ENCODE data around the gene ASXL2. TPM values are rescaled to one million over a fixed set of nuclear protein-coding genes. Genes with fewer than 3 reads are reported as not detected.

ASXL2 gene
- polyA plus RNA-seq, 2 donors = 1.9 to 2.7 TPM

GRCh38 chr2:25814681-25815080 is 63.6 kb downstream of the ASXL2 start:
- no peak overlapping the region for H3K27ac ChIP-seq (ENCODE audit: low read depth in 2 of 2, low read length in 1 of 2)
- WGBS, 2 donors = 64 to 69% methylated on average over 1 of the region's 1 CpG

GRCh38 chr2:25810428-25810827 is 67.9 kb downstream of the ASXL2 start:
- Histone ChIP-seq H3K4me3 (ENCODE audit: low read depth in 1 of 2, low read length in 2 of 2) (no peak overlapping the region), H3K27ac (ENCODE audit: low read depth in 2 of 2, low read length in 1 of 2) (no peak overlapping the region), H3K27me3 (ENCODE audit: control insufficient read depth in 1 of 2, insufficient read depth in 2 of 2, low read length in 2 of 2) (no peaks in the 10 kb centered on the region), H3K4me1 (ENCODE audit: control insufficient read depth in 2 of 2, insufficient read depth in 2 of 2, low read length in 1 of 2) (no peaks in the 10 kb centered on the region), H3K9me3 (ENCODE audit: control insufficient read depth in 2 of 2, insufficient read depth in 1 of 2, low read depth in 1 of 2, low read length in 1 of 2) (no peaks in the 10 kb centered on the region), H3K36me3 (ENCODE audit: control insufficient read depth in 2 of 2, insufficient read depth in 2 of 2, low read length in 1 of 2) (peaks cover 2 to 5% of the 10 kb centered on the region in 2 donors)
- WGBS, 2 donors = 97 to 98% methylated on average over 5 of the region's 5 CpGs

More at GRCh38 chr2:25814681-25815080, 63.6 kb downstream of the ASXL2 start:
- no peak overlapping the region for H3K4me3 ChIP-seq (ENCODE audit: low read depth in 1 of 2, low read length in 2 of 2)
- peaks cover 0 to 3% of the 10 kb centered on the region in 2 donors for H3K36me3 ChIP-seq (ENCODE audit: control insufficient read depth in 2 of 2, insufficient read depth in 2 of 2, low read length in 1 of 2)
- H3K4me1 ChIP-seq (ENCODE audit: control insufficient read depth in 2 of 2, insufficient read depth in 2 of 2, low read length in 1 of 2) = no peaks in the 10 kb centered on the region
- H3K9me3 ChIP-seq (ENCODE audit: control insufficient read depth in 2 of 2, insufficient read depth in 1 of 2, low read depth in 1 of 2, low read length in 1 of 2) = no peaks in the 10 kb centered on the region
- H3K27me3 ChIP-seq (ENCODE audit: control insufficient read depth in 1 of 2, insufficient read depth in 2 of 2, low read length in 2 of 2) = no peaks in the 10 kb centered on the region

- Histone ChIP-seq H3K27ac (ENCODE audit: low read depth in 2 of 2, low read length in 1 of 2) (no peak overlapping the region), H3K36me3 (ENCODE audit: control insufficient read depth in 2 of 2, insufficient read depth in 2 of 2, low read length in 1 of 2) (peaks cover 2 to 5% of the 10 kb centered on the region in 2 donors), H3K9me3 (ENCODE audit: control insufficient read depth in 2 of 2, insufficient read depth in 1 of 2, low read depth in 1 of 2, low read length in 1 of 2) (no peaks in the 10 kb centered on the region), H3K27me3 (ENCODE audit: control insufficient read depth in 1 of 2, insufficient read depth in 2 of 2, low read length in 2 of 2) (no peaks in the 10 kb centered on the region), H3K4me3 (ENCODE audit: low read depth in 1 of 2, low read length in 2 of 2) (no peak overlapping the region), H3K4me1 (ENCODE audit: control insufficient read depth in 2 of 2, insufficient read depth in 2 of 2, low read length in 1 of 2) (no peaks in the 10 kb centered on the region)
- WGBS, 2 donors = 89 to 97% methylated on average over 3 of the region's 3 CpGs
These were observed 68.6 kb downstream of the ASXL2 start for GRCh38 chr2:25809646-25810045.

DNA sequence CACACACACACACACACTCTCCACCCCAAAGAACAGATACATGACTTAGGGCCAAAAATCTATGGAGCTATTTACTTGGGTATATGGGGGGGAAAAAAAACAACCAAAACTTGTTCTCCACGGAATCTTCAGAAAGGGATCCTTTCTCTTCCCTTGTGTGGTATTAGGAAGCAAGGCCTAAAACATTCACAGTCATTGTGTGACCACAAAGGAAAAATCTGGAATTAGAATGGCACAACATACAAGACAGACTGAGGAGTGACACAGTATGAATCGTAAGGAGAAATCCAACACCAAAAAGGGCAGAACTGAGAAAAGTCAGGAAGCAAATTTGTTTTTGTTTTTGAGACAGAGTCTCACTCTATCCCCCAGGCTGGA is 70.3 kb downstream of the ASXL2 start:
- WGBS, 2 donors = 82 to 85% methylated on average over 2 of the region's 2 CpGs

GRCh38 chr2:25806941-25807340 is 71.3 kb downstream of the ASXL2 start:
- 88 to 91% methylated on average over 1 of the region's 1 CpG for WGBS, 2 donors
- Histone ChIP-seq H3K27me3 (ENCODE audit: control insufficient read depth in 1 of 2, insufficient read depth in 2 of 2, low read length in 2 of 2) (no peaks in the 10 kb centered on the region), H3K27ac (ENCODE audit: low read depth in 2 of 2, low read length in 1 of 2) (no peak overlapping the region), H3K36me3 (ENCODE audit: control insufficient read depth in 2 of 2, insufficient read depth in 2 of 2, low read length in 1 of 2) (peaks cover 2 to 8% of the 10 kb centered on the region in 2 donors), H3K4me3 (ENCODE audit: low read depth in 1 of 2, low read length in 2 of 2) (no peak overlapping the region), H3K4me1 (ENCODE audit: control insufficient read depth in 2 of 2, insufficient read depth in 2 of 2, low read length in 1 of 2) (no peaks in the 10 kb centered on the region), H3K9me3 (ENCODE audit: control insufficient read depth in 2 of 2, insufficient read depth in 1 of 2, low read depth in 1 of 2, low read length in 1 of 2) (no peaks in the 10 kb centered on the region)

More for the DNA sequence above, 70.3 kb downstream of the ASXL2 start:
- H3K9me3 ChIP-seq (ENCODE audit: control insufficient read depth in 2 of 2, insufficient read depth in 1 of 2, low read depth in 1 of 2, low read length in 1 of 2) = no peaks in the 10 kb centered on the region
- H3K4me1 ChIP-seq (ENCODE audit: control insufficient read depth in 2 of 2, insufficient read depth in 2 of 2, low read length in 1 of 2) = no peaks in the 10 kb centered on the region
- H3K4me3 ChIP-seq (ENCODE audit: low read depth in 1 of 2, low read length in 2 of 2) = no peak overlapping the region
- peaks cover 2 to 8% of the 10 kb centered on the region in 2 donors for H3K36me3 ChIP-seq (ENCODE audit: control insufficient read depth in 2 of 2, insufficient read depth in 2 of 2, low read length in 1 of 2)
- H3K27ac ChIP-seq (ENCODE audit: low read depth in 2 of 2, low read length in 1 of 2) = no peak overlapping the region
- no peaks in the 10 kb centered on the region for H3K27me3 ChIP-seq (ENCODE audit: control insufficient read depth in 1 of 2, insufficient read depth in 2 of 2, low read length in 2 of 2)

GRCh38 chr2:25805987-25806386 is 72.3 kb downstream of the ASXL2 start:
- H3K36me3 ChIP-seq (ENCODE audit: control insufficient read depth in 2 of 2, insufficient read depth in 2 of 2, low read length in 1 of 2) = peaks cover 2 to 8% of the 10 kb centered on the region in 2 donors
- H3K4me3 ChIP-seq (ENCODE audit: low read depth in 1 of 2, low read length in 2 of 2) = no peak overlapping the region
- H3K27me3 ChIP-seq (ENCODE audit: control insufficient read depth in 1 of 2, insufficient read depth in 2 of 2, low read length in 2 of 2) = no peaks in the 10 kb centered on the region
- H3K9me3 ChIP-seq (ENCODE audit: control insufficient read depth in 2 of 2, insufficient read depth in 1 of 2, low read depth in 1 of 2, low read length in 1 of 2) = no peaks in the 10 kb centered on the region
- no peaks in the 10 kb centered on the region for H3K4me1 ChIP-seq (ENCODE audit: control insufficient read depth in 2 of 2, insufficient read depth in 2 of 2, low read length in 1 of 2)
- WGBS, 2 donors = 77 to 88% methylated on average over 2 of the region's 2 CpGs
- H3K27ac ChIP-seq (ENCODE audit: low read depth in 2 of 2, low read length in 1 of 2) = no peak overlapping the region

DNA sequence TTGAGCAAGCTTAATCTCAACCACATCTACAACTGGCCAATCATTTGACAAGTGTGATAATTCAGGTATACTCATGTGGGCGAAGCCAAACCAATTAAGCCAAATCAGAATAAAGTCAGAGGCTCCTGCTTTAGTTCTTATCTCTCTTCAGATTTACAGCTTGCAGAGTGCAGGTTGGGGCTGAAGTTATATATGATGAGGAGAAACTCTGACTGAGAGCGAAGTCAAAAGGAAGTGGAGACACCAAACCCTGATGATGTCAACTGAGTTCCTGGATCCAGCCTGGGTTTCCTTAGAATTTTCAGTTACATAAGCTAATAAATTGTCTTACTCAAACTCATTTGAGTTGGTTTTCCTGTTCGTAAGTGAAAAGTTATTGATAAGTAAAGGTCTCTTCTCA is 73.9 kb downstream of the ASXL2 start:
- no peaks in the 10 kb centered on the region for H3K27me3 ChIP-seq (ENCODE audit: control insufficient read depth in 1 of 2, insufficient read depth in 2 of 2, low read length in 2 of 2)
- 94 to 95% methylated on average over 3 of the region's 3 CpGs for WGBS, 2 donors
- peaks cover 2 to 3% of the 10 kb centered on the region in 2 donors for H3K36me3 ChIP-seq (ENCODE audit: control insufficient read depth in 2 of 2, insufficient read depth in 2 of 2, low read length in 1 of 2)
- no peak overlapping the region for H3K4me3 ChIP-seq (ENCODE audit: low read depth in 1 of 2, low read length in 2 of 2)
- H3K9me3 ChIP-seq (ENCODE audit: control insufficient read depth in 2 of 2, insufficient read depth in 1 of 2, low read depth in 1 of 2, low read length in 1 of 2) = no peaks in the 10 kb centered on the region
- no peak overlapping the region for H3K27ac ChIP-seq (ENCODE audit: low read depth in 2 of 2, low read length in 1 of 2)
- no peaks in the 10 kb centered on the region for H3K4me1 ChIP-seq (ENCODE audit: control insufficient read depth in 2 of 2, insufficient read depth in 2 of 2, low read length in 1 of 2)

GRCh38 chr2:25799301-25799700 is 79.0 kb downstream of the ASXL2 start:
- no peaks in the 10 kb centered on the region for H3K4me1 ChIP-seq (ENCODE audit: control insufficient read depth in 2 of 2, insufficient read depth in 2 of 2, low read length in 1 of 2)
- H3K27ac ChIP-seq (ENCODE audit: low read depth in 2 of 2, low read length in 1 of 2) = no peak overlapping the region
- H3K27me3 ChIP-seq (ENCODE audit: control insufficient read depth in 1 of 2, insufficient read depth in 2 of 2, low read length in 2 of 2) = no peaks in the 10 kb centered on the region
- H3K9me3 ChIP-seq (ENCODE audit: control insufficient read depth in 2 of 2, insufficient read depth in 1 of 2, low read depth in 1 of 2, low read length in 1 of 2) = no peaks in the 10 kb centered on the region
- H3K4me3 ChIP-seq (ENCODE audit: low read depth in 1 of 2, low read length in 2 of 2) = no peak overlapping the region
- 87 to 92% methylated on average over 1 of the region's 1 CpG for WGBS, 2 donors
- peaks cover 0 to 11% of the 10 kb centered on the region in 2 donors for H3K36me3 ChIP-seq (ENCODE audit: control insufficient read depth in 2 of 2, insufficient read depth in 2 of 2, low read length in 1 of 2)

DNA sequence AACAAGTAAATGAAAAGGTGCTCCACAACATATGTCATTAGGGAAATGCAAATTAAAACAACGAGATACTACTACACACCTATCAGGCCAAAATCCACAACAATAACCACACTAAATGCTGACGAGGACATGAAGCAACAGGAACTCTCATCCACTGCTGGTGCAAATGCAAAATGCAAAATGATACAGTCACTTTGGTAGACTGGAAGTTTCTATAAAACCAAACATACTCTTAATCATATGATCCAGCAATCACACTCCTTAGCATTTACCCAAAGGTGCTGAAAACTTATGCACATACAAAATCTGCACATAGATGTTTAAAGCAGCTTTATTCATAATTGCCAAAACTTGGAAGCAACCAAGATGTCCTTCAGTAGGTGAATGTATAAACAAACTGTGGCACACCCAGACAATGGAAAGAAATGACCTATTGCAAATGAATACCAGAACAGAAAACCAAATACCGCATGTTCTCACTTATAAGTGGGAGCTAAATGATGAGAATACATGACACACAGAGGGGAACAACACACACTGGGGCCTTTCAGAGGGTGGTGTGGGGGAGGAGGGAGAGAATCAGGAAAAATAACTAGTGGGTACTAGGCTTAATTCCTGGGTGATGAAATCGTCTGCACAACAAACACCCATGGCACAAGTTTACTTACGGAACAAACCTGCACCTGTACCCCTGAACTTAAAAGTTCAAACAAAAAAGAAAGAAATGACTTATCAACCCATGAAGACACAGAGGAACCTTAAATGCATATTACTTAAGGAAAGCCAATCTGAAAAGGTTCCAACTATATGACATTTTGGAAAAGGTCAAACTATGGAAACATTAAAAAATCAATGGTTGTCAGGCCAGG is 80.4 kb downstream of the ASXL2 start:
- Histone ChIP-seq H3K9me3 (ENCODE audit: control insufficient read depth in 2 of 2, insufficient read depth in 1 of 2, low read depth in 1 of 2, low read length in 1 of 2) (no peaks in the 10 kb centered on the region), H3K27ac (ENCODE audit: low read depth in 2 of 2, low read length in 1 of 2) (no peak overlapping the region), H3K27me3 (ENCODE audit: control insufficient read depth in 1 of 2, insufficient read depth in 2 of 2, low read length in 2 of 2) (no peaks in the 10 kb centered on the region), H3K4me3 (ENCODE audit: low read depth in 1 of 2, low read length in 2 of 2) (no peak overlapping the region), H3K36me3 (ENCODE audit: control insufficient read depth in 2 of 2, insufficient read depth in 2 of 2, low read length in 1 of 2) (peaks cover 0 to 8% of the 10 kb centered on the region in 2 donors), H3K4me1 (ENCODE audit: control insufficient read depth in 2 of 2, insufficient read depth in 2 of 2, low read length in 1 of 2) (no peaks in the 10 kb centered on the region)
- WGBS, 2 donors = 85 to 92% methylated on average over 5 of the region's 5 CpGs

Data from esophagus (tissue), 2 donors.